LHCN-M2 (cell line): ENCODE results near the gene EP400. TPM values are rescaled to one million over a fixed set of nuclear protein-coding genes. Genes with fewer than 3 reads are reported as not detected.
A peak's percentile ranks its signal among the peaks of the same experiment; 100 is the strongest.

Experiments
- DNase-seq: peaks from one replicate; pipeline ENCODE4 v3.0.0-alpha.2; 2012; ENCODE audit warnings: low read depth
- polyA plus RNA-seq: library from polyadenylated mRNA; unstranded; fragments of >200 nt; gene quantifications from one replicate; pipeline ENCODE4 v1.2.1, GENCODE V29; 2012; ENCODE audit warnings: missing spikeins
- total RNA-seq: library from RNA; depleted of rRNA; stranded (reverse); fragments of >200 nt; gene quantifications from 2 replicates; pipeline ENCODE4 v1.2.3, GENCODE V29; 2014; rRNA removed

Gene EP400
- 8.7 and 10.4 TPM in 2 replicates for total RNA-seq
- 13.4 TPM for polyA plus RNA-seq

GRCh38 chr12:131949431-131950181 lies at the start of gene EP400:
TSS of gene EP400 (plus strand) at chr12:131949942. CDS start at chr12:131960620, 10,678 bp downstream.
- DNase-seq: peak; percentile 90

- DNase-seq: no peak
Observed at GRCh38 chr12:131900397-131900796, 49.3 kb upstream of the EP400 start.

GRCh38 chr12:131901431-131902331 lies 48.1 kb upstream of the EP400 start:
- DNase-seq: no peak

- DNase-seq: no peak
Observed at GRCh38 chr12:131902332-131903241, 47.2 kb upstream of the EP400 start.

GRCh38 chr12:131903270-131904255 lies 46.2 kb upstream of the EP400 start:
- no peak for DNase-seq

- no peak for DNase-seq
Observed at GRCh38 chr12:131904346-131904745, 45.4 kb upstream of the EP400 start.

GRCh38 chr12:131905081-131905629 lies 44.6 kb upstream of the EP400 start:
- DNase-seq: no peak

GRCh38 chr12:131905630-131906091 lies 44.1 kb upstream of the EP400 start:
- no peak for DNase-seq

- no peak for DNase-seq
Observed at GRCh38 chr12:131907379-131908091, 42.2 kb upstream of the EP400 start.

GRCh38 chr12:131908092-131909080 lies 41.4 kb upstream of the EP400 start:
- no peak for DNase-seq

GRCh38 chr12:131909081-131909751 lies 40.5 kb upstream of the EP400 start:
- DNase-seq: no peak

- no peak for DNase-seq
Observed at GRCh38 chr12:131909752-131910219, 40.0 kb upstream of the EP400 start.

- DNase-seq: no peak
Observed at GRCh38 chr12:131910302-131911027, 39.3 kb upstream of the EP400 start.

GRCh38 chr12:131911028-131911650 lies 38.6 kb upstream of the EP400 start:
- no peak for DNase-seq

- no peak for DNase-seq
Observed at GRCh38 chr12:131911851-131912477, 37.8 kb upstream of the EP400 start.
